SU-DHL-6 (cell line): ENCODE data around the gene DHX9.

Source experiments
- EZH2phosphoT487 ChIP-seq: fragments of 200-600 bp; sonication (generic), shearing (Covaris generic); conservative IDR thresholded peaks from 2 replicates; pipeline ENCODE4 v1.6.1; 2018; ENCODE audit warnings: mild to moderate bottlenecking, antibody characterized with exemption, low read length, moderate library complexity, mixed read lengths
- TF ChIP-seq, protein P1 (sequence below): fragments of 200-600 bp; sonication (generic); IDR thresholded peaks from one replicate; pipeline ENCODE4 v1.5.1; 2017; ENCODE audit warnings: antibody characterized with exemption, mild to moderate bottlenecking, low read length, moderate library complexity; ENCODE audit not compliant: insufficient read depth, poor library complexity, severe bottlenecking

- TF ChIP-seq, protein P1, sequence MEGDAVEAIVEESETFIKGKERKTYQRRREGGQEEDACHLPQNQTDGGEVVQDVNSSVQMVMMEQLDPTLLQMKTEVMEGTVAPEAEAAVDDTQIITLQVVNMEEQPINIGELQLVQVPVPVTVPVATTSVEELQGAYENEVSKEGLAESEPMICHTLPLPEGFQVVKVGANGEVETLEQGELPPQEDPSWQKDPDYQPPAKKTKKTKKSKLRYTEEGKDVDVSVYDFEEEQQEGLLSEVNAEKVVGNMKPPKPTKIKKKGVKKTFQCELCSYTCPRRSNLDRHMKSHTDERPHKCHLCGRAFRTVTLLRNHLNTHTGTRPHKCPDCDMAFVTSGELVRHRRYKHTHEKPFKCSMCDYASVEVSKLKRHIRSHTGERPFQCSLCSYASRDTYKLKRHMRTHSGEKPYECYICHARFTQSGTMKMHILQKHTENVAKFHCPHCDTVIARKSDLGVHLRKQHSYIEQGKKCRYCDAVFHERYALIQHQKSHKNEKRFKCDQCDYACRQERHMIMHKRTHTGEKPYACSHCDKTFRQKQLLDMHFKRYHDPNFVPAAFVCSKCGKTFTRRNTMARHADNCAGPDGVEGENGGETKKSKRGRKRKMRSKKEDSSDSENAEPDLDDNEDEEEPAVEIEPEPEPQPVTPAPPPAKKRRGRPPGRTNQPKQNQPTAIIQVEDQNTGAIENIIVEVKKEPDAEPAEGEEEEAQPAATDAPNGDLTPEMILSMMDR: no peak
- TF ChIP-seq EZH2phosphoT487: no peak
Observed at GRCh38 chr1:182886985-182887384, 47.8 kb downstream of the DHX9 start.
